PFSK-1 (cell line): Measurements from ENCODE around the gene SKIC2.
A peak's percentile ranks its signal among the peaks of the same experiment; 100 is the strongest.

Experiments used
- FOXP2 ChIP-seq: optimal IDR thresholded peaks from 2 replicates; pipeline ENCODE3; 2011; ENCODE audit warnings: borderline replicate concordance, control low read depth, inconsistent platforms; ENCODE audit not compliant: insufficient read depth; ENCODE audit errors: extremely low read length, extremely low read depth
- POLR2AphosphoS5 ChIP-seq: IDR thresholded peaks from 2 replicates; pipeline ENCODE4 v1.6.1; 2012; ENCODE audit warnings: low read depth, mild to moderate bottlenecking, control low read depth, low read length, moderate library complexity
- SIN3A ChIP-seq: IDR thresholded peaks from 2 replicates; pipeline ENCODE4 v1.6.1; 2012; ENCODE audit warnings: mild to moderate bottlenecking, low read length, moderate library complexity, borderline replicate concordance; ENCODE audit not compliant: insufficient read depth
- TAF1 ChIP-seq: IDR thresholded peaks from 2 replicates; pipeline ENCODE4 v1.6.1; 2012; ENCODE audit warnings: low read length, control low read depth, borderline replicate concordance; ENCODE audit not compliant: insufficient read depth
- TF ChIP-seq, protein P1 (sequence below), 2 experiments: IDR thresholded peaks; 2 replicates each; pipeline versions ENCODE4 v1.6.1 to v1.8.0; 2011 to 2012; ENCODE audit warnings: low read depth in 2 of 2, low read length in 2 of 2, control low read depth in 1 of 2, inconsistent platforms in 1 of 2, mild to moderate bottlenecking in 1 of 2, moderate library complexity in 1 of 2; ENCODE audit not compliant: insufficient read depth in 1 of 2

The SKIC2 gene

DNA sequence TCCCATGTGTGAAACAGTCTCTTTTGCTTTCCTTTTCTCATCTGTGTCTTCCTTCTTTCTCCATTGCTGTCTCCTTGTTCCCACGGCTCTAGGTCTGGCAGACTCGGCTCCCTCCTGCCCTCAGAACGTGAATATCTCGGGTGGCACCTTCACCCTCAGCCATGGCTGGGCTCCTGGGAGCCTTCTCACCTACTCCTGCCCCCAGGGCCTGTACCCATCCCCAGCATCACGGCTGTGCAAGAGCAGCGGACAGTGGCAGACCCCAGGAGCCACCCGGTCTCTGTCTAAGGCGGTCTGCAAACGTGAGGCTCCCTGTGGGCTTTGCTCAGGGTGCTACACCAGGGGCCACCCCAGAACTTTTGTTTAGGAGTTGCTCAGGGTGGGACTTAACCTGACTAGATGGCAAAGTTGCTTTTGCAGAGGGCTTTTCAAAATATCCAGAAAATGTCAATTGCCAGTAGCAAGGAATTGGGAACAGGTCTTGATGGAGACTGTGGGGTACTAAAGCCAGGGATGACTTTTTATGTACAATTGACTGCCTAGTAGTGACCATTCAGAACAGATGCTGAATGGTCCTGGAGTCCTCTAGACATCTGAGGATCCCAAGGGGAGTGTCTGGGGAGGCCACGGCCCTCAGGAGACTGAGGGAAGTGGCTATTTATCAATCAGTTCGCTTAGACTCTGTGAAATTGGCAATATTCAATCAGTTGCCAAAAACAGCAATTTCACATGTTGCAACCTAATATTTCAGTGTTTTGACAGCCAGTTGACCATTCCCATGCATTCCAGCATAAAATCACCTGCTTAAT lies 30.9 kb upstream of the SKIC2 start:
- TF ChIP-seq SIN3A (no peak), TAF1 (no peak), FOXP2 (no peak), POLR2AphosphoS5 (no peak)
- TF ChIP-seq, protein P1, sequence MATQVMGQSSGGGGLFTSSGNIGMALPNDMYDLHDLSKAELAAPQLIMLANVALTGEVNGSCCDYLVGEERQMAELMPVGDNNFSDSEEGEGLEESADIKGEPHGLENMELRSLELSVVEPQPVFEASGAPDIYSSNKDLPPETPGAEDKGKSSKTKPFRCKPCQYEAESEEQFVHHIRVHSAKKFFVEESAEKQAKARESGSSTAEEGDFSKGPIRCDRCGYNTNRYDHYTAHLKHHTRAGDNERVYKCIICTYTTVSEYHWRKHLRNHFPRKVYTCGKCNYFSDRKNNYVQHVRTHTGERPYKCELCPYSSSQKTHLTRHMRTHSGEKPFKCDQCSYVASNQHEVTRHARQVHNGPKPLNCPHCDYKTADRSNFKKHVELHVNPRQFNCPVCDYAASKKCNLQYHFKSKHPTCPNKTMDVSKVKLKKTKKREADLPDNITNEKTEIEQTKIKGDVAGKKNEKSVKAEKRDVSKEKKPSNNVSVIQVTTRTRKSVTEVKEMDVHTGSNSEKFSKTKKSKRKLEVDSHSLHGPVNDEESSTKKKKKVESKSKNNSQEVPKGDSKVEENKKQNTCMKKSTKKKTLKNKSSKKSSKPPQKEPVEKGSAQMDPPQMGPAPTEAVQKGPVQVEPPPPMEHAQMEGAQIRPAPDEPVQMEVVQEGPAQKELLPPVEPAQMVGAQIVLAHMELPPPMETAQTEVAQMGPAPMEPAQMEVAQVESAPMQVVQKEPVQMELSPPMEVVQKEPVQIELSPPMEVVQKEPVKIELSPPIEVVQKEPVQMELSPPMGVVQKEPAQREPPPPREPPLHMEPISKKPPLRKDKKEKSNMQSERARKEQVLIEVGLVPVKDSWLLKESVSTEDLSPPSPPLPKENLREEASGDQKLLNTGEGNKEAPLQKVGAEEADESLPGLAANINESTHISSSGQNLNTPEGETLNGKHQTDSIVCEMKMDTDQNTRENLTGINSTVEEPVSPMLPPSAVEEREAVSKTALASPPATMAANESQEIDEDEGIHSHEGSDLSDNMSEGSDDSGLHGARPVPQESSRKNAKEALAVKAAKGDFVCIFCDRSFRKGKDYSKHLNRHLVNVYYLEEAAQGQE (IDR thresholded peaks at IDR 0.05; ENCODE audit: insufficient read depth in 1 of 2, low read depth in 2 of 2, low read length in 2 of 2), result no peak

DNA sequence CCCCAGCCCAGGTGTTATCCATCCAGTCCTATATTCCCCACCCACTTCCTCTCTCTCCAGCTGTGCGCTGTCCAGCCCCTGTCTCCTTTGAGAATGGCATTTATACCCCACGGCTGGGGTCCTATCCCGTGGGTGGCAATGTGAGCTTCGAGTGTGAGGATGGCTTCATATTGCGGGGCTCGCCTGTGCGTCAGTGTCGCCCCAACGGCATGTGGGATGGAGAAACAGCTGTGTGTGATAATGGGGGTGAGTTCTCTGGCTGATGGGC lies 30.4 kb upstream of the SKIC2 start:
- TF ChIP-seq POLR2AphosphoS5, result no peak
- TF ChIP-seq, protein P1 (IDR thresholded peaks at IDR 0.05; ENCODE audit: insufficient read depth in 1 of 2, low read depth in 2 of 2, low read length in 2 of 2), result 0 out of 4 replicates have a peak, but pooled peaks of 1 of the 2 experiments have one; percentile 54

DNA sequence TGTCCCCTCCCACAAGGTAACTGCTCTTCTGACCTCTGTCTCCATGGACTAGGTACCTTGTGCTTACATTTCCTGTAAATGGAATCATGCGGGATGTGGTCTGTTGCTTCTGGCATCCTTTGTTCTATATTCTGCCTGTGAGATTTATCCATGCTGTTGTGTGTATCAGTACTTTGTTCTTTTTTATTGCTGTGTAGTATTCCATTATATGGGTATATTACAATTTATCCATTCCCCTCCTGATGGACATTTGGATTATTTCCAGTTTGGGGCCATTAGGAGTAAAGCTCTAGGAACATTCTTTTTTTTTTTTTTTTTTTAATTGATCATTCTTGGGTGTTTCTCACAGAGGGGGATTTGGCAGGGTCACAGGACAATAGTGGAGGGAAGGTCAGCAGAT lies 28.0 kb upstream of the SKIC2 start:
- TF ChIP-seq TAF1 (no peak), POLR2AphosphoS5 (no peak), FOXP2 (no peak), SIN3A (no peak)
- TF ChIP-seq, protein P1 (IDR thresholded peaks at IDR 0.05; ENCODE audit: insufficient read depth in 1 of 2, low read depth in 2 of 2, low read length in 2 of 2), result no peak

DNA sequence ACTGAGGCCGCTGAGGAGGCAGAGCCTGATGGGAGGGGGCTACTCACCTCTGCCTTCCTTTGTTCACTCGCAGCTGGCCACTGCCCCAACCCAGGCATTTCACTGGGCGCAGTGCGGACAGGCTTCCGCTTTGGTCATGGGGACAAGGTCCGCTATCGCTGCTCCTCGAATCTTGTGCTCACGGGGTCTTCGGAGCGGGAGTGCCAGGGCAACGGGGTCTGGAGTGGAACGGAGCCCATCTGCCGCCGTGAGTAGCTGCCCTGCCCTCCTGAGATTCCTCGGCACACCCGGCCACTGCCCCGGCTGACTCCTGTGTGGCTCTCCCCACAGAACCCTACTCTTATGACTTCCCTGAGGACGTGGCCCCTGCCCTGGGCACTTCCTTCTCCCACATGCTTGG lies 25.4 kb upstream of the SKIC2 start:
- TF ChIP-seq FOXP2 (no peak), POLR2AphosphoS5 (no peak), SIN3A (no peak), TAF1 (no peak)
- TF ChIP-seq, protein P1 (IDR thresholded peaks at IDR 0.05; ENCODE audit: insufficient read depth in 1 of 2, low read depth in 2 of 2, low read length in 2 of 2), result no peak

DNA sequence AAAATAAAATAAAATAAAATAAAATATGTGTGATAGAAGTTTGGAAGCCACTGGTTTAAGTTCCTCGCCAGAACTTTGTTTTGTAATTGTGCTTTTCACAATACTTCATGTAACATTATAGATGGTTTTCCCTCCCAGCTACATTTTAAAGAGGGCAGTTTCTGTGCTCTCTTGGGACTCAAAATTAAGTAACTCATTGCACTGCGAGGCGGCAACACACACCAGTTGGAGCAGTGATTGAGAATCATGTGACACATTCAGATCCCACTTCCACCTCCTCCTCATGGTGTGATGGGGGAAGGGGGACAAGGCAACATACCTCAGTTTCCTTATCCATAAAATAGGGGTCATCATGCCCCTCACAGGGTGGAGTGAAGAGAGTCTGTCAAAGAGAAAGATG lies 24.0 kb upstream of the SKIC2 start:
- TF ChIP-seq, protein P1 (IDR thresholded peaks at IDR 0.05; ENCODE audit: insufficient read depth in 1 of 2, low read depth in 2 of 2, low read length in 2 of 2), result no peak
- TF ChIP-seq TAF1 (no peak), SIN3A (no peak), FOXP2 (no peak), POLR2AphosphoS5 (no peak)
